ENCODE data around the gene SLC4A2.
A peak's percentile ranks its signal among the peaks of the same experiment; 100 is the strongest.

The SLC4A2 gene

DNA sequence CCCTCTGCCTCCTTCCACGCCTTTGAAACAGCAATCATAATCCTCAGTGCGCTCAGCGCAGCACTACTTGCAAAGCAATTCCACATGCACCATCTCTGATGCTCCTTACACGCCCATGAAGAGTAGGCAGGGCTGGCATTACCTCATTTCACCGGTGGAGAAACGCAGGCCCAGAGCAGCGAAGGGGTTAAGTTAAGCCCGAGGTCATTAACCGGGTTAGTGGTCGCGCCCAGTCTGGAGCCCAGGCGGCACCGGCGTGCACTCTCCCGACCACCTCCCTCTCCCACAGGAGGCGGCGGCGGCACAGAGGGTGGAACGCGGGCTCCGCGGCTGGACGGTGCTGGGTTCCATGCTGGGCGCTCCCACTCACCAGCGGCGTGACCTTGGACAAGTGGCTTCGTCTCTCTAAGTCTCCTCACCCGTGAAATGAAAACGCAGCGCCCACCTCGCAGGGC, 20.7 kb downstream of the SLC4A2 start:
- peak; percentile 62 for DNase-seq (ENCODE audit: low spot score)

DNA sequence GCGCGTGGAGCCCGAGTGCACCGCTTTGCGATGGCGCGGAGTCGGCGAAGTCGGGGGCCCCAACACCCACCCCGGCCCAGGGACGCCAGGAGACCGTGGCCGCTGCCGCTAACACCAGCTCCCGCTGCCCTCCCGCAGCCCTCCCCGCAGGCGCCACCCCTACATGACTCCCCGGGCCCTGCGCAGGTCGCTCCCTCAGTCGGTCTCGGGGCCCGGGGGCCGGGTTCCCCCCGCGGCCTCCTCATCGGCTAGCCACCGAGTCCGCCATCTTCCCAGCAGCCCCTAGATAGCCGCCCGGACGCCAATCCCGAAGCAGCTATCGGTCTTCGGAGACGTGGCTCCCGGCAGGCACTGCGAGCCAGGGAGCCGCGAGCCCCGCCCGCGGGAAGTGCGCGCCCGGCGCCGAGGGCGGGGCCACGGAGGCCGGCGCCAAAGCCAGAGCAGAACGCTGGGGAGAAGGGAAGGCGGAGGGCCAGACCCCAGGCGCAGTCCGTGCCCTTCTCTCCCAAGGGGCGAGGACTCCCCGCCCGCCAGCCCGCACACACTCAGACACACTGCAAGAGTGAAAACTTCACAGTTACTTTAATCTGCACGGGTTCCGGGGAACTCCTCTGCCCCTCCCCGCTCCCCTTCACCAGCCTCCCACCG, 21.3 kb downstream of the SLC4A2 start, which contains the start of gene FASTK:
Gene FASTK (minus strand): TSS at position 288 of the 648 bp plus-strand sequence. CDS start 43 bp downstream, at position 245.
- peak; percentile 94 for DNase-seq (ENCODE audit: low spot score)

DNA sequence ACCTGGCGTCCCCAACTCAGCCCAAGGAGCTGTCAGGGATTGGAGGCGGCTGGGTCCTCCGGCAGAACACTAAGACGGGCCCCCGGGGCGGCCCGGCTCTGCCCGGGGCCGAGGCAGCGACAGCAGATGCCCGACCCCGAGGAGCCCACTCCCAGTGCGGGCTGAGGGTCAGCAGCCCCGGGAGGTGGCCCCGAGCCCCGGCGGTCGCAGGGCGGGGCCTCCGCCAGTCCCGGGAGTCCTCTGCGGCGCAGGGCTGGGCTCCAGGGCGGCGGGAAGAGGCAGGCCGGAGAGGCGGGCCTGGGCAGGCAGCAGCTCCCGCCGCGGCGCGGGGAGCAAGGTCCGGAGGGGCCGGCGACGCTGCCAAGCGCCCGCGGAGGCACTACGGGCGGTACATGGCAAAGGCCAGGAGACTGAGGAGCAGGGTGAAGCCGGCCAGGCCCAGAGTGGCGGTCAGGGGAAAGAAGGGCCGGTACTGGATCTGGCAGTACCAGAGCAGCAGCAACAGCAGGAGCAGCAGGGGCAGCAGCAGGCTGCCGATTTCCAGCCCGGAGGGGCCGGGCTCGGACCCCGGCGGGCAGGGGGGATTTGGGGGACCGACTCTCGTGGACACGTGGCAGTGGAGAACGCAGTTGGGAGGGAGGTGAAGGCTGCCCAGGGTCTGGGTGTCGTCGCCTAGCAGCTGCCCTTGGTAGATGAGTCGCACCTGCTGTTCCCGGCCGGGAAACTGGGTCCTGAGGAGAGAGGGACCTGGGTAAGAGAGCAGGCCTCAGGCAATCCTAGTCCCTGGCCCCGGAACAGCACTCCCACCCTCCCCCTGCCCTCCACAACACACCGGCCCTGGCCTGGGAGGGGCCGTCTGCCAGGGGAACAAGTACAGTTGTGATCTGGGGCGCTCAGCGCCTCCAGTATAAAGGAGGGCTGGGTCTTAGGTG, 22.0 kb downstream of the SLC4A2 start:
- no peak for DNase-seq (ENCODE audit: low spot score)

DNA sequence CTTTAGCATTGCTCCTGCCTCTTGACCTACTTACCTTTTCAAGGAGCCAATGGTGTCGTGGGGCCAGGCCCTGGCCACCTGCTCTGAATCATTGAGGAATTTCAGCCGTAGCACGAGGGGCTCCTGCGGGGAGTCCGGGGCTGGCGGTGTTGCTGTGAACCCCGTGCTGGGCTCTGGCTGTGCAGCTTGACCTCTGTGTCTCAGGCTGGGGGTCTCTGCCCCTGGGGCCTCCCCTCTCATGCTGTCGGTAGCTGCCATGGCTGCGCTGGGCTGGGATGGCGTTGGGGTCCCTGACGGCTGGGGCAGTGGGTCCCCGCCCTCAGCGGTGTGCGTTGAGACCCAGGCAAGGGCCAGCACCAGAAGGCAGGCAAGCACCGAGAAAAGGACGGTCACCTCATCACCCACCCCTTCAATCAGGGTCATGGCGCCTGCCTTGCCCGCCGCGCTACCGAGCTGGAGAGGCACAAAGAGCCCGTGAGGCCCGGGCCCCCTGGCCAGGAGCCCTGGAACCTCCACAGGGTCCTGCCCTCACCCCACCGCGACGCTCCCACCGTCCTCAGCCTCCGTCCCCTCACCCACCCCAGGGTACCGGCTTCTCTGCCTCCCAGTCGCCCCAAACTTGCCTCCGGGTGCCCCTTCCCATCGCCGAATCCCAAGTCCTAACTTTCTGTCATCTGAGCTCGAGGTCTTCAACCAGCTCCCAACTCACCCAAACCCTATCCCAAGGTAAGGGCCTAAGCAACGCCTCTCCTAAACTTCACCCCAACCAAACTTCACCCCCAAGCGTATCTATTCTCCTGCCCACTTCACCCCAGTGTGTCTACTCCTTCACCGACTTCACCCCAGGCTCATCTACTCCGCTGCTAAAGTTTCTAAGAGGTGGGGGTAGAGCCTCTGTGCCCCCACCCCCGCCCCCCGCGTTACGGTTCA, 23.0 kb downstream of the SLC4A2 start:
- no peak for DNase-seq (ENCODE audit: low spot score)

DNA sequence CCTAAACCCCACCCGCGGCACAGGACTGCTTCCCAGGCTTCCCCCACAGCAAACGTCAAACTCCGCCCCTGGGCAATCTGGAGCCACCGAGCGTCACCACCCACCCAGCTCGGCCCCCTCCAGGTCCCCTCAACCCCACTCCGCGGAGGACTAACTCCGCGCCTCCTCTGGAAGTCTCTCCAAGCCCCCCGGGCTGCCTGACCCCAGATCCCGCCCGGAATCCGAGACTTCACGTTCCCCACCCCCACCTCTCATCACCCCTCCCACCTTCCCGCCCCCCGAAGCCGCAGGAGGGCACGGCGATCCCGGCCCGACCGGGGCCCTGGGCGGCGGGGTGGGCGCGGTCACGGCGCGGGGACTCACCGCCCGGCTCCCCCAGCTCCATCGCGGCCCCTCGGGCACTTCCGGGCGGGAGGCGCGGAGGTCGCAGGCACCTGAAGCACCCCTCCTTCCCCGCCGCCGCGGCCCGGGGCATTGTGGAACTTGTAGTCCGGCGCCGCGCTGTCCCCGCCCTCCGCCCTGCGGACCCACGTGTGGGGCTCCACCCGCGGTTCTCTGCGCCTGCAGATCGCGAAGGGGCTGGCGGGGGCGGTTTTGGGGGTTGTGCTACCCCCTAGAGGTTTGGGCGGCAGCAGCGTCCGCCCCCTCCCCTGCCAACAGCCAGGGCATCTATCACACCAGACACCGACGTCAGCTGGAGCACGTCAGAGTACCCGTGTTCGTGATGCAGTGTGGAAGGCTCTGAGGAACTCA, 23.9 kb downstream of the SLC4A2 start, which contains the start of gene TMUB1:
Gene TMUB1 (minus strand): TSS at position 423 of the 753 bp plus-strand sequence. CDS start 930 bp downstream, outside the sequence.
- peak; percentile 90 for DNase-seq (ENCODE audit: low spot score)

DNA sequence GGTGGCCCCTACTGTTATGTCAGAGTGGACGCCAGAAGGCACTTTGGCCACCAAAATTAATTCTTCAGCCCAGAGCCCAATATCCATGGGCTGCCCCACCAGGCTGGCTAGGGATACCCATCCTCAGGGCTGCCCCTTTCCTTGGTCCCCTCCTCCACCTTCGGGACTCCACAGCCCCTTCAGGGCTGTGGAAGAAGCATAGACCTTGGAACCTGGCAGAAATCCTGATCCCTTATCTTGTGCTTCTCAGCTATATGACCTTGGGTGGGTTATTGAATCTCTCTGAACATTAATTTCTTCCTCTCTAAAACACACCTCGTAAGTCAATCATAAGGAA, 24.4 kb downstream of the SLC4A2 start:
- no peak for DNase-seq (ENCODE audit: low spot score)

DNA sequence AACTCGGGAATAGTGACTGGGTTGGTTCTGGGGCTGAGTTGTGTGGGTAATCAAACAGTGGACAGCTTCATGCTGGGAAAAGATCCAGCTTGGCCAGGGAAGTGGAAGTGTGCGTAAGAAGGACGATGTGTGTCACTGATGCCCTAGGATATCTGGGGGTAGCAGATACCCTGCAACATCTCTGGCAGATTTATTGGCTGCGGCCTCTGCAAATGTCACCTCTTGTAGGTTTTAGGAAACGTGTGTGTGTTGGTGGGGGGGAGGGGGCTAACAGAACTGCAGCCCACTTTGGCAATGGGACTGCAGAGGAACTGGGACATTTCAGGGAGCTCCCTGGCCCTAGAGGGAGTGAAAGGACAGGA, 25.9 kb downstream of the SLC4A2 start:
- DNase-seq (ENCODE audit: low spot score), result no peak

DNA sequence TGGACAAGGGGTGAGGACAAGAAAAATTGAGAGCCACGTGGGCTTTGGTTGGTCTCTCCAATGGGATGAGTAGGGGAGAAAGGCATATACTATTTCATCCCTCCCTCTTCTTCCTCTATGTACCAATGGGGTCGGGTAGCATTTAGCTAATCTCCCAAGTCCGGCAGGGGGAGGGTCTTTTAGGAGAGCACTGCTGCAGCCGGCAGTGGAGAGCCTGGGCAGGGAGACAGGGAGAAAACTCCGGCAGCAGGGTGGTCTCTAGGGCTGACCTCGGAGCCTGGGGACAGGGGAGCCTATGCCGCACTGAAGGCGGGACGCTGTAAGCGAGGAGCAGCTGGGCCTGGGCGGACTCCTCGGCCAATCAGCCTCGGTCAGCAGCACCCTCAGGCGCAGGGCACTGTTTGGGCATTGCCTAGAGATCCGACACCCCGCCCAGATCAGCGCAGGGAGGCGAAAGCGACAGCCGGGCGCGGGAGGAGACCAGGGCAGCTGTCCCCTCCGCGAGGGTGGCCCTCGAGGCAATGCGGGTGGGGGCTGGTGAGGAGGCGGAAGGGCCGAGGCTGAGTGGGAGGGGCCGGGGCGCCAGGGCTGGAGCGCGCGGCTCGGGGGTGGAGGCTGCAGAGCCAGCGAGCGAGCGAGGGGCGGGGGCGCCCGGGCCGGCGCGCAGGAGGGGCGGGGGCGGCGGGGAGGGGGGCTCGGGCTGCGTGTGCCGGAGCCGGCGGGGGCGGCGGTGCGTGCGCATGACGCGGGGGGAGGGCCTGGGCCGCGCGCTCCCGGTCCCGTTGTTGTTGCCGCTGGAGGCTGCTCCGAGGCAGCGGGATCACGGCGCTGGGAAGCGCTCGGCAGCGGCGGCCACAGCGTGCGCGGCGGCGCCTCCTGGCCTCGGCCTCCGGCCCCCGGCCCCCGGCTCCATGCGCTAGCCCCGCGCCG, 26.6 kb downstream of the SLC4A2 start, which contains the start of gene AGAP3:
Gene AGAP3 (plus strand): TSS at position 785 of the 930 bp plus-strand sequence. CDS start 267 bp downstream, outside the sequence.
- DNase-seq (ENCODE audit: low spot score), result no peak

DNA sequence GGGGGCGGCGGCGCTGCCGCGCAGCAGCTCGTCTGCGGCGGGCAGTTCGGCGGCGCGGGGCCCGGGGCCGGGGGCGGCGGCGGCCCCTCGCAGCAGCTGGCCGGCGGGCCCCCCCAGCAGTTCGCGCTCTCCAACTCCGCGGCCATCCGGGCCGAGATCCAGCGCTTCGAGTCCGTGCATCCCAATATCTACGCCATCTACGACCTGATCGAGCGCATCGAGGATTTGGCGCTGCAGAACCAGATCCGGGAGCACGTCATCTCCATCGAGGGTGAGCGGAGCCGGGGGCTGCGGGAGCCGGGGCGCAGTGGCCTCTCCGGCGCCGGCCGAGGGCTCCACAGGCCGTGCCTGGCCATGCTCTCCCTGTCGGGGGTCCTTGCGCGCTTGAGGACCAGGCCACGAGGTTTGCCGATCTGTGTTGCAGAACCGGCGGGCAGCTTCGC, 27.4 kb downstream of the SLC4A2 start:
- no peak for DNase-seq (ENCODE audit: low spot score)

DNA sequence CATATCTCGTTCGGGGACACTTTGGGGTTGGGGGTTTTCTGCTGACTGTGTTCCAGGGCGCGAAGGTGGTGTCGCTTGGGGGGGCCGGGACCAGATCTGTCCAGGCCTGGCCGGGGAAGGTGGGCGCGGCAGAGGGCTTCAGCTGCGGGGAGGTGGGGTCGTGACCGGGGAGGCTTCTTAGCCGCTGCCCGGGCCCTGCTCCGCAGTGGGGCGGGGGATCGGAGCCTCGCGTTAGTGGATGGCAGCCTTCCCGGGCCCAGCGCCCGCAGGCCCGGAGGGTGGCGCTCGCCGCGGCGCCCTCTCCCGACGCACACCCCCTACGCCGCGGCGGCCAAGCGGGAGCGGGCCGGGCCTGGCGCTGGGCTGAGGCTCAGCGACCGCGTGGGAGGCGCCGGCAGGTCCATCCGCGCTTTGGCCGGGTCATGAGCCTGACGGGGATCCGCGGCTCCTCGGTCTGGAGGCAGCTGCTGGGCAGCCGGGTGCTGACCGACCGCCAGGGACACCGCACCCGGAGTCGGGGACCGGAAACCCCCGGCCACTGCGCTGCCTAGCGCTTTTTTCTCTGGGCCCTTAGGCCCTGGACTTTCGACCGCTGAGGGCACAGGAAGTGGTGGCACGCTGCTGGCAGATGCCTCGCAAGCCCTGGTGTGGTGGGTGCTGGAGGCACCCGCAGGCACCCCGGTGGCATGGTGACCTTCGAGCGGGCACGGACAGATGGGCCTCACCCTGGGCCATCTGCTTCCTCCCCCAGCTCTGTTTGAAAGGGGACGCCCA, 28.0 kb downstream of the SLC4A2 start:
- DNase-seq (ENCODE audit: low spot score), result no peak

DNA sequence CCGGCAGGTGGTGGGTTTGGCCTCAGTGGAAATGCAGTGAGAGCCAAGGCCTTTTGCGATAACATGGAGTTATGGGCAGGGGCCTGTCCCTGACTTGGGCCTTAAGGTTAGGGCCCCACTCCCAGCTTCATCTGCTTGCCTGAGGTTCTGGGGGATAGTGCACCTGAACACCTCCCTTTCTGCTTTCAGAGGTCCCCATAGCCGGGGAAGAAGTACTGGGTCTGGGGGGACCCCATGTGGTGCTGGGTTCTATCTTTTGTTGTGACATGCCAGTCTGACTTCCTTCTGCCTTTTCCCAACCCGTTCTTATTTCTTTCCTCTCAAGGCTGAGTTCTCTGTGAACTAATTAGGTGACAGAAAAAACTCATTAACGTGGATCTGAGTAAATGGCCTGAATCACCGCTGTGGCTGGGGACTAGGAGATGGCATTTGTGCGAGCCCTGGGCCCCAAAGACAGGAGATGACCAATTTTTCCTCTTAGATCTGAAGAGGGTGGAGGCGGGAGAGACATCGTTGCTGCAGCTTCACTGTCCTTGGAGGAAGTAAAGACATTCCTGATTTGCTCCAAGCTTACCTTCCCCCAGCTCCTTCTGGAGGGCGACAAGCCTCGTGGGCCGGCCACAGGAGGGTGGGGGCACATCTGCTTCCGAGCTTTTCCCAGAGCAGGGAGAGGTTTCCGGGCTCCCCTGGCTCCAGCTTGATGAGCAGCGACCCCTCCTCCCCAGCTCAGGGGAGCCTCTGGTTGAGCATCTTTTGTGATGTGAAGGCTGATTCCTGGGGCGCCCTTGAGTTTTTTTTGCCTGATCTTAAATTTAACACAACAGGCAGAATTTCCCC, 28.8 kb downstream of the SLC4A2 start:
- no peak for DNase-seq (ENCODE audit: low spot score)

DNA sequence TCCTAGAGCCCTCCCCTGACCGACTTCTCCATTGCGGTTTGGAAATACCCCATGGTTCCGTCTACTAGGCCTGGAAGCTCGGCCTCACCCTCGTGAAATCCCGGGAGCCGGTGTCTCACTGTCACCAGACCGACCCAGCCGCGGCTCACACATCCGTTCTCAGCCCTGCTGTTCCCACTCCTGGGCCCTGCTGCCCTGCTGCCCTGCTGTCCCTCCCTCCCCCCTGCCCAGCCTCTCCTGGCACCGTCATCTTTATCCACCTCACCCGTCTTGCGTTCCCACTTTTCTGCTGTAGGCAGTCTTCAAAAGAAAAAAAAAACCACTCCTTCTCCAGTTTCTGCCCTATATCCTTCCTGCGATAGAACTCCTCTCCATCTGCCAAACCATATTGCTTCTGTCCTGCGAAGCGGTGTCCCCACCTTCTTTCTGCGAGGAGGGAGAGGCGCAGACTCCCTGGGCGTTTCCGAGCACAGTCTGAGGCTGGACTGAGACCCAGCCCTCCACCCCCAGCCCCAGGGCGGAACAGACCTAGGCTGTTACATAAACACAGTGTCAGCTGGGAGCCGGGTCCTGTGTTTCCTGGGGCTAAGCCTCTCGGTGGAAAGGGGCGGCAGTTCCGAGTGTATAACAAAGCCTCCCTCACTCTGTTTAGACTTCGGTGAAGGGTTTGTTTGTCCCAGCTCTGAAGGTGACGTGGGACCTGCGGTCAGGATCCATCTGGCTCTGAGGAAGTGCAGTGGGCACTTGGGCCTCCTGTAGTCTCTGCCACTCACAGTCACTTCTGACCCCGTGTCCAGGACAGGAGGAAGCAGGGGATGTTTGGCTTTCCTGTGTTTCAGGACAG, 29.7 kb downstream of the SLC4A2 start:
- DNase-seq (ENCODE audit: low spot score), result no peak

DNA sequence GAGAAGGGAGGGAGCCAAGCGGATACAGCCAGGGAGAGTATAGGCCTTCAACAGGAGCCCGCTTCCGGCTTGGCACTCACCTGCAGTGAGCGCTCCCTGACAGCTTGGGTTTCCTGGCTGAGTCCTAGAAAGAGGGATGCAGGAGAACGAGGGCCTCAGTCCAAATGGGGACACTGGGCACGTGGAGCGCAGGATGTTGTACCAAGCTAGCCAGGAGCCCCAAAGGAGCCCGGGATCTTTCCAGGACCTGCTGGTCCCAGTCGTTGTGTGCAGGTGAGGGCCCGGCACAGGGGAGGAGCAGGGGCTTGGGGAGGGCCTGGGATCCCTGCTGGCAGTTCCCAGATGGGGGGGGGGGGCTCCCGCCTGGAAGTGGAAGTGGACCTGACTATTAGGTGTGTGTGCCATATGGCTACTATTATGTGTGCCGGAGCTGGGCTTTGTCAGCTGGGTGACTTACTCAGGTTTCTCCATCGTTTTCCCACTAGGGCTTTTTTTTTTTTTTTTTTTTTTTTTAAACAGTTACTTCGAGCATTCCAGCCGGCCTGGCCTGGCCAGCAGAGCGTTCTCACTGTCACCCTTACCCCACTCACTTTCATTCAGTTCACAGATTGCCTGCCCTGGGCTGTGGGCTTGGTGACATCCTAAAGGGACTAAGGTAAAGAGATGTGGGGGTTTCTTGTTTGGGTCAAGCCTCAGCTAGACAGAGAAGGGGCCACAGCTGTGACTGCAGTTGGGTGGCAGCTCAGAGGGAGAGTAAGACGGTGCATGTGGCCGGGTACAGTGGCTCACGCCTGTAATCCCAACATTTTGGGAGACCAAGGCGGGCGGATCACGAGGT, 30.7 kb downstream of the SLC4A2 start:
- DNase-seq (ENCODE audit: low spot score), result no peak

DNA sequence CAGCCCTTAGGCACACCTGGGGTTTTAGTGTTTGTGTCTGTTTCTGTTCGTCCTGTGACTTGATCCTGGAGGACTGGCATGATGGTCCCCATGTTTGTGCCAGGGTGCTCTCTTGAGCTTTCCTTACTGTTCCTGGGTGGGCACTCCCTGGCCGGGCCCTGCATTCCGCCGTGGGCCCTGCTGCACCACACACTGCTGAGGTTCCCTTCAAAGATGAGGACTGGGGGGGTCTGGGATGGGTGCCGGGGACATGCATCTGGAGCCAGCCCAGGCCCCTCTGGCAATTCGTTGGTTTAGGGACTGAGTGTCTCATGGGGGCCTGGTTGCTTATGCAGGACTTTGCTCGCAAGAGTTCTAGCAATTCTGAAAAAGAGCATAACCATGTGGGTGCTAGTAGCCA, 31.6 kb downstream of the SLC4A2 start:
- DNase-seq (ENCODE audit: low spot score), result no peak

DNA sequence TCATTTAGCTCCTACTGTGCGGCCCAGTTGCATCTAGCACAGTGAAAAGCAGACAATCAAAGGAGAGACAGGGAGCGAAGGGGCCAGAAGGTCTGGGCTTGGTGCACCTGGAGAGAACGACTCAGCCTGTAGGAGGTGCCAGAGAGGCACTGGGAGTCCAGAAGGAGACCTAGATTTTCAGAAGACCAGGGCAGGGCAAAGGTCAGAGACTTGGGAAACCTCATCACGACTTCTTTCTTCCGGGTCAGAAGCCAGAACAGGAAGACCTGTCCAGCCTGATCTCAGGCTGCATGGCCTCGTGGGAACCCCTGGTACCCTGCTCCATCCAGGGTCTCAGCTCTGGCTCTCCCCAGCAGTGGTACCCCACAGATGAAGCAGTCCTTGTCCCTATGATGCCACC, 32.0 kb downstream of the SLC4A2 start:
- peak; percentile 70 for DNase-seq (ENCODE audit: low spot score)

DNA sequence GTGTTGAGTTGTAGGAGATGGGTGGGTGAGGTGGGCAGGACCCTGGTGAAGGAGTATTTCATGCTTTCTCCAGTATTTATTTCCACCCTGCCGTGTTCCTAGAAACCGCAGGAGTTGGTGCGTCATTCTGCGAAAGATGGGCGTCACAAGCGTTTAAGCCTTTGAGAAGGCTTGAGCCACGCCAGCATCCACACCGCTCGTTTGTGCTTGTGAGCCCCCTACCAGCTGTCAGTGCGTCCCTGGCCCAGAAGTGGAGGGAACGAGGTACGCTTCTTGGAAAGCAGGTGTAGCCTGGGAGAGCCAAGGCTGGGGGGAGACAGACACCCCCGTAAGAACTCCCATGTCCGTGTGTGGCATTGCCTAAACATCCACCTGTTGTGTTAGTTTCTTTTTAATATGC, 32.6 kb downstream of the SLC4A2 start:
- DNase-seq (ENCODE audit: low spot score), result no peak

All from NAMALWA (cell line).